ENCODE data around the gene KARS1. TPM values are rescaled to one million over a fixed set of nuclear protein-coding genes. Genes with fewer than 3 reads are reported as not detected.

Gene KARS1
- 116 TPM for polyA plus RNA-seq (ENCODE audit: insufficient read length)

DNA sequence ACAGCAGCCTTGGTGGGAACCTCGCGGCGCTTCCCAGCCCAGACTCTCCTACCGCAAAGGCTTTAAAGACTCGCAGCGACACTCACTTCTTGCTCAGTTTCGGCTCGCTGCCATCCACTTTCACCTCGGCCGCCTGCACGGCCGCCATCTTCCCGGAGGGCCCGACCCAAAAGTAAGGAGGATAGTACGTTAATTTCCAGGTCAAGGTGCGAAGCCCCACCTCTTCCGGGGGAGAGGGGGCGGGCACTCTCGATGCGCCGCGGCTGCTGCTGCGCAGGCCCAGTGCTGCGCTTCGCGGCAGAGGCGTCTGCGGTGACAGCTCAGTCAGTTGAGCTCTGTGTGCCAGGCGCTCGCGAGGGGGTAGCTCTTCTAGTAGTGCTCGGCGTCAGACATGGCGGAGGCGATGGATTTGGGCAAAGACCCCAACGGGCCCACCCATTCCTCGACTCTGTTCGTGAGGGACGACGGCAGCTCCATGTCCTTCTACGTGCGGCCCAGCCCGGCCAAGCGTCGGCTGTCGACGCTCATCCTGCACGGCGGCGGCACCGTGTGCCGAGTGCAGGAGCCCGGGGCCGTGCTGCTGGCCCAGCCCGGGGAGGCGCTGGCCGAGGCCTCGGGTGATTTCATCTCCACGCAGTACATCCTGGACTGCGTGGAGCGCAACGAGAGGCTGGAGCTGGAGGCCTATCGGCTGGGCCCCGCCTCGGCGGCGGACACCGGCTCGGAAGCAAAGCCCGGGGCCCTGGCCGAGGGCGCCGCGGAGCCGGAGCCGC is at the start of gene KARS1, which contains the start of gene TERF2IP:
Gene KARS1 (minus strand): TSS at position 174 of the 773 bp plus-strand sequence. CDS start 26 bp downstream, at position 148.
Gene TERF2IP (plus strand): TSS at position 282 of the 773 bp plus-strand sequence. CDS start 110 bp downstream, at position 392.
- peak; percentile 97 for DNase-seq

DNA sequence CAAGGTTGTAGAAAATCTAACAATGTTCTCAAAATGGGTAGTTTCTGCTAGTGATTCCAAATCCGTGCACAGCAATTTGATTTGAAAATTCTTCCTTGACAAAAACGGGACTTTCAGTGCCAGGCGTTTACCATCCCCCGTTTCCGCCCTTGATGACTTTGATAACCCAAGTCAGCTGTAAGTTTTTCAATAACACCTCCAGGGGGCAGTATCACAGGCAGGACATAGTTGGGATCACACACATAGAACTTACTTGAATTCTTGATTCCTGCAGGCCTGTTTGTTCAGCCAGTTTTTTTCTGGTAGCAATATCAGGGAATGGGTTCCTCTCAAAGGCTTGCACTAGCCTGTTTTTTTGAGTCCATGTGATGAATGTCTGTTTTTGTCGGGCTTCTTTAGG is 48.2 kb upstream of the KARS1 start:
- no peak for DNase-seq

DNA sequence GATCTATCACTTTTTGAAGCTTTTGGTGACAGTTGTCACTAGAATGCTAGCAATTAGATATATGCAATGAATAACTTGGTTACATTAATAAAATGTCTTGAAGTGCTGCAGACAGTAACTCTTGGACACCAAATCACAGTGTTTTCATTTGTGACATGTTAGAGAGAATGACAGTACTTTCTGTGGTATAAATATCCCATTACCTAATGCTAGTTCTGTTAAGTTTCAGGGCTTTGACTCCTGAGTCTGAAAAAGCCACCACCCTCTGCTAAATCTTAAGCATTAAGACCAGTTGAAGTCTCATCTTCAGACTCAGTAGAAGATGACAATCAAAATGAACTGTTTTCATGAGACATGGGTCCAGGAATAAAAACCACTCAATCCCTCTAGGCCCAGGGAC is 39.9 kb upstream of the KARS1 start:
- no peak for DNase-seq

DNA sequence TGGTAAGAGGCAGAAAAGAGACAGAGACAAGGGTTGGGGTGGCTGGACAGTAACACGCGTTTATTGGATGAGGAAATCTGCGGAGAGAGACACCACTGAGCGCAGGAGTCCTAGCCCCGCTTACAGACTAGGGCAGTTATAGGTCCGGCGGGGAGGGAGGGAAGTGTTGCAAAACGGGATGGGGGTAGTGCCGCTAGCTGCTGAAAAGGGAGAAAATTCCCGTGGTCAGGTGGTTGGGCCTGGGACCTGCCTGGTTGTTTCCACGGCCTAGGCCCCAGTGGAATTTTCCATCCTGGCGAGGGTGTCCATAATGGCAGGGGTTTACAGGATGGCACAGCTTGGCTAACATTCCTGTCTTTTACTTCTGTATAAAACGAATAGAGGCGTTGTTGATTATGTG is 34.8 kb upstream of the KARS1 start:
- DNase-seq = no peak

DNA sequence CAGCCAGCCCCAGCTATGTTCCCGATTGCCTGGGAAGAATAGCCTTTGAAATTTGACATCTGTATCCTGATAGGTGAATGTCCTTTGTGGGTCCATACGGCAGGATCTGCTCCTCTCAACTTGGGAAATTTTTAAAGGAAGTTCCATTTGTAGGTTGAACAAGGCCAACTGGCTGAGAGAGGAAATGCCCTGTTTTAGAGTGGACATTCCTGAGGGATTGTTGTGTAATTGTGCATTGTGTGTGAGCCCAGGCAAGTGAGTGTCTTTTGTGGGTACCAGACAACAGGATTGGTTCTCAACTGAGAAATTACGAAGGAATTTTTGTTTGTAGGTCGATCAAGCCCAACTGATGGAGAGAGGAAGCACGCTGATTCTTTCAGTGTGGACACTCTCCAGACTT is 31.9 kb upstream of the KARS1 start:
- no peak for DNase-seq

DNA sequence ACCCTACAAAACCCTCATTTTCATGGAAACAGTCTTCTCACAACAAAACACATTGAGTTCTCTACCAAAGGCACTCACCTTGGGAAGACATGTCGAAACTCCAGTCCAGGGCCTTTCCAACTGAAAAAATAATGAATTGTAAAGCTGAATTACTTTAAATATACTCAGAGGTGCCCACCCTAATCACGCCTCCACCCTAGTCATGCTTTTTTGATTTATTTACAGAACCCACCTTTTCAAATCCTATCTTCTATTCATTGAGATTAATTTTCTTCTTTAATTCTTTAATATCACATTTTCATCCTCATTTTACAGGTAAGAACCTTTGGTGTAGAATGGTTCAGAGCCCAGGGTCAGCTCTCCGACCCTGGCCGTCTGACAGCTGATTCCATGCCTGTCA is 29.4 kb upstream of the KARS1 start, which contains the start of gene CPHXL2:
Gene CPHXL2 (minus strand): TSS at position 101 of the 400 bp plus-strand sequence. CDS start 10 bp downstream, at position 91.
- no peak for DNase-seq

DNA sequence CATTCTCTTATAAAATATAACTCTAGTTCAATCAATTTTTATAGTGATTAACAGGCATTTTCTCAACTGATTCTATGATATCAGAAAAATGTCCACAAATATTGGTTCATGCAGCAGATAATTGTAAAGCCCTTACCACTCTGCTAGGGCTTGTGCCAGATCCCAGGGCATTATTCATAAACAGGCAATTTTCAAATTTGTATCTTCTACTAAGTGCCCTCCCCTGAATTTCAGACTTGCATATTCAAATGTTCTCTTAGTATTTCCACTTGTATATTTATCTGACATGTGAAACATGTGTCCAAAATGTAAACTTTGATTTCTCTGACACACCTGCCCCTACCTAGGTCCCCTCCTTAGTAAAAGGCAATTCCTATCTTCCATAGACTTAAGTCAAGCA is 20.0 kb upstream of the KARS1 start:
- DNase-seq = no peak

DNA sequence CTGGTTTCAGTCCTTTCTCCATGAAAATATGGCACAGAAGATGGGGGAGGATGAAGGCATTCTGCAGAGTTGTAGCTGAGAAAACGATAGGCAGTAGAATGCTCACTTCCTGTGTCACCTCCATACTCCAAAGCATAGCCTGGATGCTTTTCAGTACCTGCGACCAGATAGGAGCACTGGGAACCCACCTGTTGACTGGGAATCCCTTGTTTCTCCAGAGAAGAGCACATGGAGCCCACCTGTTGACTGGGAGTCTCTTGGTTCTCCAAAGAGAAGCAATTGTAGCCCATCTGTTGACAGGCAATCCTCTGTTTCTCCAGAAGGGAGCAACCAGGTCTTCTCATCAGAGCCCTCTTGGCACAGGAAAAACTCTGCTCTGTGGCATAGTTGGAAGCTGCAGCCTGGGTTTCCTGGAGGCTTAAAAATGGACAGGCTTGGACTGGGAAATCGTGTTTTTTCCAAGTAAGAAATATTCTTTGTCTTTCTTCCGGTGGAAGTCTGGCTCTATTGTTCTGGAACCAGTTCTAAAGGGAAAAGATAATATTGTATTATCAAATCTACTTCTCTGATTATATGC is 13.3 kb upstream of the KARS1 start:
- DNase-seq = no peak

DNA sequence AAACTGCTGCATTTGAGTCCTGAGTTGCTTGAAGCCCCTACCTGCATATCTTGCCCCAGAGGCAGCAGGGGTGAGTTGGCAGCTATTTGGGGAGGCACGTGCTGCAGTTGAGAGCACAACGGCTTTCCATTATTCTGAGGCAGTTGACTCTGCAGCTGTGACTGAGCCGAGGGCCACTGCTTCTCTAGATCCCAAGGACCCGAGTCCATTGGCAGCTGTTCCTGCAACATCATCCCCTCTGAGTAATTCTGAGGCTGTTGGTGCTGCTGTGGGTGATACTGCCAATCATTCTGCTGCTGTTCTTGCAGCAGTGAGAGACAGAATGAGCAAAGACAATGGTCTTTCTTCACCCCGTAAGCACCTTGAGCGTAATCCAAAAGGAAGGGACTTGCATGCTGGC is 12.9 kb upstream of the KARS1 start:
- no peak for DNase-seq

DNA sequence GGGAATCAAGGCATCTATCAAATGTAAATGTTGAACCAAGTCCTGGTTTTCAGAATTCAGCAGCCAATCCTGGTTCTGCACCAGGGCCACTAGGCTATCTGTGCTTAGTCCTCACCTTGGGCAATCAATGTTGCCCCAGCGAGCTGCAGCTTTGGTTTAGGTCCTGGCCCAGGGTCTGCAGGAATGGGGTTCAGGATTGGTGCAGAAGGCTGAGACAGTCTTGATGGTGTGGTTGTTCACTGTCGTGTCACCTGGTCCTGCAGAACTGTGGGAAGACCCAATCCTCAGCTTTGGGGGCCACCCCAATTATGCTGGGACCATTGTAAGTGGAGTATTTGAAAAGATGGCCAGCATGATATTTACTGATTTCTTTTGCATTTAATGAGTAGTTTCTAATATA is 10.7 kb upstream of the KARS1 start:
- DNase-seq = no peak

DNA sequence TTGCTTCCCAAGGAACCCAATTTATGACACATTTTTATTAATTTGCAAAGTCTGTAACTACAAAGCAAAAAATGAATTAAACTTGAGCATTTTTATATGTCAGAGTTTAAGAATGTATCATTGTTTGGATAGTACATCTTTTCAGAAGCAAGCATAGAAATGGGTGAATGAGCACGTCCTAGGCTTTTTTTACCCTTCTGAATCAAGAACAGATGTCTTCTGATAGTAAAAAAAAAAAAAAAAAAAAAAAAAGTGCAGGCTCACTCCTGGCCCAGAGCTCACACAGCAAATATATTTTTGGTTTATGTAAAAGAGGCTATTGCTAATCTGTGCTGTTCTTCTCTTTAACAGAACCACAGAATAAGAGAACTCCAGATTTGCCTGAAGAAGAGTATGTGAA is 6.5 kb upstream of the KARS1 start:
- no peak for DNase-seq

DNA sequence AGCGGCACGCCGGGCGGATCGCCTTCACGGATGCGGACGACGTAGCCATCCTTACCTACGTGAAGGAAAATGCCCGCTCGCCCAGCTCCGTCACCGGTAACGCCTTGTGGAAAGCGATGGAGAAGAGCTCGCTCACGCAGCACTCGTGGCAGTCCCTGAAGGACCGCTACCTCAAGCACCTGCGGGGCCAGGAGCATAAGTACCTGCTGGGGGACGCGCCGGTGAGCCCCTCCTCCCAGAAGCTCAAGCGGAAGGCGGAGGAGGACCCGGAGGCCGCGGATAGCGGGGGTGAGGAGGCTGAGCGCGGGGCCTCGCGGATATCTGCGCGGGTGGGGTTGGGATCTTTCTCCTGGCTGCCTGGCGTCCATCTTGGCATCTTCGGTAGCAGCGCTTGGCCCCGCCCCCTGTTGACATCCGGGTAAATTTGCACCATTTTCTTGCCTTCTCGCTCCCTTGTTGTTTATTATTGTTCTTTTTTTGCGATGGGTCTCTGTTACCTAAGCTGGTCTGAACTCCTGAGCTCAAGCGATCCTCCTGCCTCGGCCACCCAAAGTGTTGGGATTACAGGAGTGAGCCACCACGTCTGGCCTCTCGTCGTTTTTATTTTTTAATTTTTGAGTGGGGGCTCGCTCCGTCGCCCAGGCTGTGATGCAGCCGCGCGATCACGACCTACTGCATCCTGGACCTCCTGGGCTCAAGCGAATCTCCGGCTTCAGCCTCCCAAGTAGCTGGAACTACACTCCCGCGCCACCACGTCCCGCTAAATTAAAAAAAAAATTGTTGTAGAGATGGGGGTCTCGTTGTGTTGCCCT is 1.0 kb upstream of the KARS1 start:
- DNase-seq = peak; percentile 89

DNA sequence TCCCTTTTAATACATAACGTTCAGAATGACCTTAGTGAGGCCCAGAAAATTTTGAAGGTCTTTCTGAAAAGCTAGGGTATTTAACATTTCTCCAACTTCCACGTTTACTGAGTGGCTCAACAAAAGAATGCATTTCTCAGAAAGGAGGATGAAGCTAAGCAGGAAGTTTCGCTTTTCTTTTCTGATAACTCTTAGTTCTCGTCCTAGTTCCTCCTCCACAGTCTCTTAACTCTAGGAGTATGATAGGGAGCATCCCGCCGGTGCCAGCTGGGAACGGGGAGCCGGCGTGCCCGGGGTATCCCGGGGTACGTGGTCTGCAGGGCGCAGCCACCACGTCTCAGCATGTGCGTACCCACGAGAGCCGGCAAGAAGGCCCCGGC is 363 bp downstream of the KARS1 start:
- DNase-seq = no peak

DNA sequence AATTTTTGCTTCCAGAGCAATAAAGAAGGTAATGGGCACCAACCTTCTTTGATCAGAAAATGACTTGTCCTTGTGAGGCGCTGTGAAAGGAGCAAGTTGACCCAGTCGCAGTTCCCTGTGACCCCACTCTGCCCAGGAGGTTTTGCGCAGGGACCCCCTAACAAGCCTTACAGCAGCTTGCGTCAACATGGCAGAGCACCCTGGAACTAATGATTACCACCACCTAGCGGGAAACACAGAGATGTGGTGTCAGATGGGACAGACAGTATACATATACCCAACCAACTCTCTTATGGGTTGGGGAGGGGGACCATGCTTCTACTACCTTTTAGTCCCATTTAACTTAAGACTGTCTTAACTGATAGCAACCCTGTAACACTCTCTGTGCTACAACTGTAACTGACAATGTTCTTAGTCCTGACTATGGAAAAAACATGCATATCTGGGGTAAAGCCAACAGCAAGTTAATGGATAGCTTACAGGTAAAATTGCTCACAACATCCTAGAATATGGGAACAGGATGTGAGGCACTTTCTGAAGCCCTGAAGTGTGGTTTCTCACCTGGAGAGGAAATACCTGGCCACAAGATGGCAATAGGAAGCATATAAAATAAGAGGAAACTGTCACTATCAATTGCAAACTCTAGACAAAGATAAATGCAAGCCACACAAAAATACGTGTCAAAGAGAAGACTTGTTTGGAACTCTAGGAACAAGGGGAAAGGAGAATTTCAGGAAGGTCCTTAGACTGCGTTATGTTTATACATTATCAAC is 3.0 kb downstream of the KARS1 start:
- DNase-seq = no peak

DNA sequence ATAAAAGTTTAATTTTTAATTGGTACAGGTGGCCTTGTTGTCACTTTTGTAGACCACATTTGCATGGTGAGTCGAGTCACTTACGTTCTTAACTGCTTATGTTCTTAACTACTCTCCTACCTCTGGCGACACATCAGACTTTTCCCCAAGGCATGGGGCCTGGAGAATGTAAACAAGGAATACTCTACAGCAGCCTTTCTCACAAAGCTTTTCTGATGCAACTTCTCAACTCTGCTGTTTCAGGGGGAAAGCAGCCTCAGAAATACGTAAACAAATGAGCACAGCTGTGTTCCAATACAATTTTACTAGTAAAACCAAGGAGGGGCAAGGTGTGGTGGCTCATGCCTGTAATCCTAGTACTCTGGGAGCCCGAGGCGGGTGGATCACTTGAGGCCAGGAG is 6.9 kb downstream of the KARS1 start:
- no peak for DNase-seq

DNA sequence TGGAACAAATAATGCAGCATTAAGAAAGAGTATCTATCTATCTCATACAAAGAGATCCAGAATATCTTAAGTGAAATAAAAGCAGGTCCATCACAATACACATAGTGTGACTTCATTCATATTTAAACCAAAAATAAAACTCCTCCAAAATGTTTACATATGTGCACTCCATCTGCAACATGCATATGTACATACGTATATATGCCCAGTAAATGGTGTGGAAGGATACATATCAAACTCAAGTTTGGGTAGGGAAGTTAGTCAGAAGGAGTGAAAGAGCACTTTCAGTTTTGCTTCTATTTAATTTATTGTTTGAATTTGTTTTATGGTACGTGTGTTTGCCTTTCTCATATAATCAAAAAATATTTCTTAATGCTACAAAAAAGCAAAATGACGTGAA is 12.4 kb downstream of the KARS1 start:
- DNase-seq = no peak

DNA sequence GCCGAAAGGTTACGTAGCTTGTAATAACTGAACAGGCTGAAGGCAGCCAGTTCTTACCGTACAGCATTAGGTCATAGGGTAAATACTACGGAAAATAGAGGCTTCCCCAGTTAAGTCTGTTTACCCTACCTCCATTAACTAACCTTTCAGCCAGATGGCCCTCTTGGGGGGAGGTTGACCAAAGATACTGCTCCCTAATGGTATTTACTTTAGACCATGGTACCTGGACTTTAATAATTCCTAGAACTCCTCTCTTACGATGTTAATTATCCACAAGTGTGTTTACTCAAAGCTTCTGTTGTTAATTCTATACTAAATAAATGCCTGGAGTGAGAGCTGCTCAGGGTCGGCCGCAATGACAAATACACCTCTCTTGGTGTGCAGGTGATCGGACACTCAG is 14.6 kb downstream of the KARS1 start:
- DNase-seq = no peak

DNA sequence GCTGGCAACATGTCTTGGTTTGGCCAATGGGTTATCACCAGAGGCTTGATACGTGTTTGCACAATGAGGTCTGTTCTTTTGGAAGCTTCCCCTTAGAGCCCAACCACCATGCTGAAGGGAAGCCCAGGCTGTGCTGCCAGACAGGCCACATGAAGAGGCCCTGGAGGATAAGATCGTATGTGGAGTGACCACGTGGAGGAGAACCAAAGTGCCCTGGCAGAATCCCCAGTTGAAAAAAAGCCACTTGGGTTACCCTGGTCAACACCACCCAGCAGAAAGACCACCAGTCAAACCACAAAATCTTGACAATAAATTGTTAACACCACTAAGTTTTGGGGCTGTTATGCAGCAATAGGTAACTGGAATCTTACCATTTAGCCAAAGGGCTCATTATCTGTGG is 17.4 kb downstream of the KARS1 start:
- no peak for DNase-seq

DNA sequence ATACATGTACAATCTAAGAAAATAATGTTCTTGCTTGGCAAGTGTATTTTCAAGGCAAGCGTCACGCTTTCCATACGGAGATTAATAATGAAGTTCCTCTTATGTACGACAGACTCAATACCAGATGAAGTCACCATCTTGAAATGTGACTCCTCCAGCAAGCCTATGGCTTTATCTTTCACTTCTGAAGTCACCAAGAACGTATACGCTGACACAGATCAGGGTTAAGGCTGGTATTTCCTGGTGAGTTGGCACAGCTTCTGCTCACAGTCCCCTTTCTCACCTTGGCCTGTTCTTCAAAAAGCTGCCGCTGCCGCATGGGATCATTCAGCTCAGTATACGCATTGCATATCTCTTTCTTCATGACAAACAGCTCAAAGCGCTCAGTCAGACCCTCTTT is 18.3 kb downstream of the KARS1 start:
- no peak for DNase-seq

DNA sequence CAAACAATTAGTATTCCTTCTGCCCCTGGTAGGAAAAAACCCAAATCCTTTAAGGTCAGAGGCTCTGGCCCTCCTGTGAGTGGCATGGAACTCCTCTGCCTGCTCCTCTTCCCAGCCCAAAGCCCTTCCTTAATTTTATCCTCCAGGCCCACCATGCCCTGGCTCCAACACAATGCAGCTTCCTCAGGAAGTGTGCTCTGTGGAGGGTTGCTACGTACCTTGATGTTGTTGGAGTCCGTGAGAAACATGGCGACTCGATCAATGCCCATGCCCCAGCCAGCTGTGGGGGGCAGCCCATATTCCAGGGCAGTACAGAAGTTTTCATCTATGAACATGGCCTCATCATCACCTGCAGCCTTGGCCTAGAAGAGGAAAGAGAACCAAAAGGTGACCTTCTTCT is 19.1 kb downstream of the KARS1 start:
- DNase-seq = no peak

DNA sequence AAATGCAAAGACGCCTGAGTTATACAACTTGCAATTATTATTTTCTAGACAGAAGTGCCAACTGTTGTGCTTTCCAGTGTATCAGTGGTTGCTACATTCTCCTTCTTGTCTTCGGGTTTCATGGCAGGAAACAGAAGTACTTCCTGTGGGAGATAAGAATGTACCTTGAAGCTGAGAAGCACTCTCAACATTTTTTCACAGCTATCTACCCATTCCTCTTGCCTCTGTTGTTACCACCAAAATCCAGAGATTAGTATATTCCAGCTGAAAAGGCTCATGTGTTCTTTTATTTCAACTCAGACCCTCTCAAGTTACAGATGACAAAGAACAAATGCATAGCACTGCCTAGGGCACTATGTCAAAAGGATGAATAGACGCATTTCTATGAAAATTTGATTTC is 19.6 kb downstream of the KARS1 start:
- DNase-seq = no peak

DNA sequence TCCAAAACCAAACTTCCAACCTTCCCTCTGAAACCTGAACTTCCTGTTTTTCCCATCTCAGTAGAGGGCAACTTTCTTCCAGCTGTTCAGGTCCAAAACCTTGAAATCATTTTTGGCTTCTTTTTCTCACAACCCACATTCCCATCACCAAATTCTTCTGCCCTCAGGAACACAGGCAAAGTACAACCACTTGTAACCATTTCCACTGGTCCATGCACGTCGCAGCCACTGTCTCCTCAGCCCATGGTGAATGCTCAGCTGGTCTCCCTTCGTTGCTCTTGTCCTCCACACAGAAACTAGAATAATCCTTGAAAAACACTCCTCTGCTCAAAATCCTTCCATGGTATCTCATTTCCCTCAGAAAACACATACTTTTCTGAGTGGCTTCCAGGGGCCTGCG is 20.7 kb downstream of the KARS1 start:
- no peak for DNase-seq

DNA sequence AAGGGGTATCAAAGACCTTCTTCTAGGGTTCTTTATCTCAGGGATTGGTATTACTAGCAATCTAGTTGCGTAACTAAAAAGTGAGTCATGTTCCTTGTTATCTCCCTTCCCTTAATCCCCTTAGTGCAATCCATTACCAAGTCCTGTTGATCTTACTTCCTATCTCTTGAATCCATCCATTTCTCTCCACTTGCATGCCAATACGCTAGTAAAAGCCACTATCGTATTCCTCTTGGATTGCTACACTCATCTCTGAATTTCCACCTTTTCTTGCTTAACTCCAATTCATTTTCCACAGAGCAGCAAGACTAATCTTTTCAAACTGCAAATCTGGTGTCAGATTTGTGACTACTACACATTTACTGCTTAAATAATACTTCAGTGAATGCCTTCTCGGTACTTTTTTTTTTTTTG is 22.5 kb downstream of the KARS1 start:
- no peak for DNase-seq

Measured in hindlimb muscle (tissue), 1 donor.